HG02588 (cell line): ENCODE data around the gene STX8.
"Not testable (repeated sequence)": the region's sequence is repeated elsewhere in the genome, so short reads cannot be mapped to it uniquely, and the experiment has no call there.

Source experiments
- ATAC-seq: cut with Tn5 transposase; IDR thresholded peaks from one replicate; pipeline ENCODE4 v1.9.1; 2021; ENCODE audit warnings: mild to moderate bottlenecking, moderate library complexity; ENCODE audit not compliant: unreplicated experiment

STX8 gene

GRCh38 chr17:9575381-9576101, at the start of gene STX8:
STX8 (minus strand) TSS chr17:9575820; CDS start chr17:9575808, 12 bp downstream.
- ATAC-seq: peak; percentile 63

GRCh38 chr17:9622961-9623360, 47.3 kb upstream of the STX8 start:
- ATAC-seq: no peak

GRCh38 chr17:9615486-9615885, 39.9 kb upstream of the STX8 start:
- no peak for ATAC-seq

DNA sequence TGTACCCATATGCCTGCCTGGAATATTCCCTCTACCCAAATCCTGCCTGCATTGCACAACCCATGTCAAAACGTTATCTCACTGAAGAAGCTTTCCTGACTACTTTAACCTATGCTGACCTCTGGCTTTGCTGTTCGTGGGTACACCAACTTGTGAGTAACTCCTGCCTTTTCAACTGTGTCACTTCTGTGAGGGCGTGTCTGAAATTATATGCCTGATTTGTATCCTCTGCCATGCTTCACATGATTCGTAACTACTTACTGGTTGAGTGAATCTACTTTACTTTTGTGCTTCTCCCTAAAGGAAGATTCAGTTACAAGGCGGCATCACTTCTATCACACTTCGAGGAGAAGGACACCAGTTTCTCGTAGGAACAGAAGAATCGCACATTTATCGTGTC, 36.4 kb upstream of the STX8 start:
- ATAC-seq: no peak

DNA sequence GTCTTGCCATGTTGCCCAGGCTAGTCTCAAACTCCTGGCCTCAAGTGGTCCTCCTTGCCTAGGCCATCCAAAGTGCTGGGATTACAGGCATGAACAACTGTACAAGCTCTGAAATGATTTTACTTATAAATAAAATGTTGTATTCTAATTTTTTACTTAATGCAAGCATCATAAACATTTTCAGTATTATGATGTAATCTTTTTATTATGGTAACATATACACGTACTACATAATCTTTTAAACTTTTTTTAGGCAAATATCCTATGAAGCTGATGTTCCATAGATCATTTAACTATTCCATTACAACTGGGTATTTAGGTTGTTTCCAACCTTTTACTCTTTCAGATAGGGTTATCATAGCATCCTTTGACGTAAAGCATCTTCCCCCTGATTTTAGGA, 35.9 kb upstream of the STX8 start:
- ATAC-seq: no peak

GRCh38 chr17:9607058-9607457, 31.4 kb upstream of the STX8 start:
- ATAC-seq: not testable (repeated sequence)

- ATAC-seq: no peak
Measured at GRCh38 chr17:9606453-9606852, 30.8 kb upstream of the STX8 start.

GRCh38 chr17:9604583-9604982, 29.0 kb upstream of the STX8 start:
- ATAC-seq: not testable (repeated sequence)

DNA sequence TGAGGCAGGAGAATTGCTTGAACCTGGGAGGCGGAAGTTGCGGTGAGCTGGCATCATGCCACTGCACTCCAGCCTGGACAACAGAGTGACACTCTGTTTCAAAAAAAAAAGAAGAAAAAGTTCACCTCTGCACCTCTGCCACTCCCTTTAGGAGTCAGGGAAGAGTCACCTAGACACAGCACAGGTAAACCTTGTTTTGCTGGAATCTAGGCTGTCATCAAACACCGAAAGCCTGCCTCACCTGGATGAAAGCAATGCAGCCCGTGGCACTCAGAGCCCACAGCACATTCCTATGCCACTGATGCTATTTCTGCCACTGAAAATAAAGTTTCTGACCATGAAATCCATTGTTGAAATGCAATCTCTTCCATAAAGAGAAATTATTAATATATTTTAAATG, 23.0 kb upstream of the STX8 start:
- no peak for ATAC-seq

GRCh38 chr17:9597638-9598037, 22.0 kb upstream of the STX8 start:
- ATAC-seq: not testable (repeated sequence)

GRCh38 chr17:9594065-9594464, 18.4 kb upstream of the STX8 start:
- ATAC-seq: no peak

- no peak for ATAC-seq
Measured at GRCh38 chr17:9587969-9588656, 12.5 kb upstream of the STX8 start.

- no peak for ATAC-seq
Measured at GRCh38 chr17:9577373-9577709, 1.7 kb upstream of the STX8 start.

- no peak for ATAC-seq
Measured at GRCh38 chr17:9576521-9577372, 1.1 kb upstream of the STX8 start, which contains the start of gene CFAP52. CFAP52 (plus strand) TSS chr17:9576642; CDS start chr17:9576696, 54 bp downstream.

DNA sequence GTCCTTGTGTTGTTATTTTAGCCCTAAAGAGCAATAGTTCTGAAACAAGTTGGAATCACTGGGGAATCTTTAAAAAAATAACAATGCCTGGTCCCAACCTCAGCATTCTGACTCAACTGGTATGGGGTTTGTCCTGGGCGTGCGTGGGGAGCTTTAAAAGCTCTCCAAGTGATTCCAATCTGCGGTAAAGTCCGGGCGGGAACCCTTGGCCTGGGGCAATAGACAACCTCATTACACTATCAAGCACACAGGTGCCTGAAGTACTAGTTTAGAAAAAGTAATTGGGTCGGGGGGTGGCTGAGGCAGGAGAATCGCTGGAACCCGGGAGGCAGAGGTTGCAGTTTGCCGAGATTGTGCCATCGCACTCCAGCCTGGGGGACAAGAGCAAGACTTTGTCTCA, 4.4 kb downstream of the STX8 start:
- ATAC-seq: no peak

DNA sequence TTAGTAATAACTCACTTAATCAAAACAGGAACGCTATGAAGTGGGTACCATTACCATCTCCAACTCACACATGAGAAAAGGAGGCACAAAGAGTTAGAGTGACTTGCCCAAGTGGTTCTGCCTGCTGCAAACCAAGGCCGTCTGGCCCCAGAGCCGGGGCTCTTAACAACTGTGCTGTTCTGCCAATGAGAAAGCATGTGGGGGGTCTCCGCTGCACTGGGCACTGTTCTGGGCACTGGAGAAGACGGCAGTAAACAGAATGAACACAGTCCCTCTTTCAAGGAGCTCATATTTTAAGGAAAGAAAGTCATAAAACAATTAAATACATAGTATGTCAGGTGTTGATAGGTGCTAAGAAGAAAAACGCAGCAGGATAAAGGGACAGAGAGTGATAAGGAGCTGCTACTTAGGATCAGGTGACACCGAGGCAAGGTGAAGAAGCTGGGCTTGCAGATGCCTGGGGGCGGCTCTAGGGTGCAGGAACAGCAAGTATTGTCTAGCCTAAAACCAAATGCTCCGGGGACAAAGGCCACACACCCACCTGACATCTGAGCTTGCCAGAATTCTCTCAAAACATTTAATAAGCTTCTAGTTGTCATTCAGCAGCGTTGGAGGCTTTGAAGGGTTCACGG, 6.5 kb downstream of the STX8 start:
- no peak for ATAC-seq

- ATAC-seq: no peak
Measured at GRCh38 chr17:9568004-9568403, 7.6 kb downstream of the STX8 start.

DNA sequence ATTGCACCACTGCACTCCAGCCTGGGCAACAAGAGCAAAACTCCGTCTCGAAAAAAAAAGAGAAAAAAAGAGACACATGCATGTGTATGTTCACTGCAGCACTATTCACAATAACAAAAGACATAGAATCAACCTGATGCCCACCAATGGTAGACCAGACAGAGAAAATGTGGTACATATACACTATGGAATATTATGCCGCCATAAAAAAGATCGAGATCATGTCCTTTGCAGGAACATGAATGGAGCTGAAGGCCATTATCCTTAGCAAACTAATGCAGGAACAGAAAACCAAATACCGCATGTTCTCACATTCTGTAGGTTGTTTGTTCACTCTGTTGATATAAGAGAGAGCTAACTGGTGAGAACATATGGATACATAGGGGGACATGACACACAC, 8.9 kb downstream of the STX8 start:
- ATAC-seq: not testable (repeated sequence)

- no peak for ATAC-seq
Measured at GRCh38 chr17:9566067-9566466, 9.6 kb downstream of the STX8 start.

DNA sequence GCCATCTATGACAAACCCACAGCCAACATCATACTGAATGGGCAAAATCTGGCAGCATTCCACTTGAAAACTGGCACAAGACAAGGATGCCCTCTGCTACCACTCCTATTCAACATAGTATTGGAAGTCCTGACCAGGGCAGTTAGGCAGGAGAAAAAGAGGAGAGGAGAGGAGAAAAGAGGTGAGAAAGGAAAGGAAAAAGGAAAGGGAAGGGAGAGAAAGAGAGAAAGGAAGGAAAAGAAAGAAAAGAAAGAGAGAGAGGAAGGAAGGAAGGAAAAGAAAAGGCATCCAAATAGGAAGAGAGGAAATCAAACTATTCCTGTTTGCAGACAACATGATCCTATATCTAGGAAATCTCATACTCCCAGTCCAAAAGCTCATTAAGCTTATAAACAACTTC, 11.5 kb downstream of the STX8 start:
- no peak for ATAC-seq

- ATAC-seq: no peak
Measured at GRCh38 chr17:9557857-9558256, 17.8 kb downstream of the STX8 start.
